Suprapubic skin (tissue), 4 donors: Measurements from ENCODE around the gene OSGIN1. TPM values are rescaled to one million over a fixed set of nuclear protein-coding genes. Genes with fewer than 3 reads are reported as not detected.

Experiments
- DNase-seq, 2 donors: peaks; one replicate each; pipeline ENCODE4 v3.0.0-alpha.2; 2019; ENCODE audit warnings: low spot score in 2 of 2
- H3K27ac ChIP-seq: fragments of 200-600 bp; sonication (generic); one replicate; pipeline ENCODE4 v1.5.1; 2019
- H3K27me3 ChIP-seq: fragments of 200-600 bp; sonication (generic); one replicate; pipeline ENCODE4 v1.5.1; 2019
- H3K36me3 ChIP-seq: fragments of 200-600 bp; sonication (generic); one replicate; pipeline ENCODE4 v1.5.1; 2019
- H3K4me1 ChIP-seq: fragments of 200-600 bp; sonication (generic); one replicate; pipeline ENCODE4 v1.5.1; 2019
- H3K4me3 ChIP-seq: fragments of 200-600 bp; sonication (generic); one replicate; pipeline ENCODE4 v1.5.1; 2019; ENCODE audit warnings: mild to moderate bottlenecking
- H3K9me3 ChIP-seq: fragments of 200-600 bp; sonication (generic); one replicate; pipeline ENCODE4 v1.5.1; 2019
- EP300 ChIP-seq: sonication (generic); formaldehyde crosslinking; IDR thresholded peaks from one replicate; pipeline ENCODE4 v1.6.1; 2017; ENCODE audit warnings: antibody characterized with exemption
- POLR2A ChIP-seq, 2 donors: fragments of 450-650 bp; IDR thresholded peaks; one replicate each; pipeline ENCODE4 v1.6.1; 2017; ENCODE audit warnings: antibody characterized with exemption in 2 of 2, mild to moderate bottlenecking in 2 of 2, moderate library complexity in 2 of 2
- POLR2AphosphoS5 ChIP-seq, 3 donors: sonication (generic); formaldehyde crosslinking; IDR thresholded peaks; one replicate each; pipeline ENCODE4 v1.6.1; 2017; ENCODE audit warnings: antibody characterized with exemption in 3 of 3
- WGBS: methylation state at CpG from one replicate; pipeline ENCODE4 v1.1.5; 2018; 5-methylcytosine and 5-hydroxymethylcytosine counted together
- total RNA-seq, 4 donors: library from RNA; depleted of rRNA; stranded (reverse); fragments of >200 nt; gene quantifications; one replicate each; pipeline ENCODE4 v1.1.0, GENCODE V29; 2016
- TF ChIP-seq, protein P1 (sequence below), 2 donors: fragments of 200-600 bp in 1 of 2; fragments of 450-650 bp in 1 of 2; sonication (generic) in 1 of 2; IDR thresholded peaks; one replicate each; pipeline ENCODE4 v1.5.1; 2016 to 2019; ENCODE audit warnings: antibody characterized with exemption in 2 of 2, mild to moderate bottlenecking in 1 of 2, moderate library complexity in 1 of 2

Gene OSGIN1
- total RNA-seq, 4 donors from 2014 or later = 1.0 to 2.2 (median 1.5) TPM

DNA sequence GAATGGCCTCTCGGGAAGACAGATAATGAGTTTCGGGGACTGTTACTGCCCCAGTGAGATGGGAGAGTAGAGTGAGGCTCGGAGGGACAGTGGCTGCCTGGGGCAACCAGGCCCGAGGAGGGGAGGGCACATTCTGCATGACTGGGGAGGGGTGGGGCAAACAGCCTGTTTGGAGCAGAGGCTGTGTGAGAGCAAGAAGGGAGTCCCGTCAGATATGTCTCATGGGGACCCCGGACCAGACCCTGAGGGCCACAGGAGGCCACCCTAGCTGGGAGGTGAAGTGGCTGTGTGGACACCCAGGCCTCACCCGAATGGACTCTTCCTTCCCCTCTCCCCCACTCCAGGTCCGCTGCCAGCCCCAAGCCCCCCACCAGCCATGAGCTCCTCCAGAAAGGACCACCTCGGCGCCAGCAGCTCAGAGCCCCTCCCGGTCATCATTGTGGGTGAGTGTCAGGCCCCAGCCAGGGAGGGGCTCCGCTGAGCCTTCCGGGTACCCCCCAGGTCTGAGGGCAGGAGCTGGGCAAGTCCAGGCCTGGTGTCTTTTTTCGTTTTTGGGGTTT, 4.3 kb downstream of the OSGIN1 start:
- Histone ChIP-seq H3K4me1 (peaks cover 24% of the 10 kb centered on the region), H3K9me3 (no peaks in the 10 kb centered on the region), H3K27ac (no peak overlapping the region), H3K27me3 (no peaks in the 10 kb centered on the region), H3K36me3 (peaks cover 41% of the 10 kb centered on the region), H3K4me3 (no peak overlapping the region)
- WGBS = 85% methylated on average over 13 of the region's 14 CpGs
- TF ChIP-seq, protein P1, sequence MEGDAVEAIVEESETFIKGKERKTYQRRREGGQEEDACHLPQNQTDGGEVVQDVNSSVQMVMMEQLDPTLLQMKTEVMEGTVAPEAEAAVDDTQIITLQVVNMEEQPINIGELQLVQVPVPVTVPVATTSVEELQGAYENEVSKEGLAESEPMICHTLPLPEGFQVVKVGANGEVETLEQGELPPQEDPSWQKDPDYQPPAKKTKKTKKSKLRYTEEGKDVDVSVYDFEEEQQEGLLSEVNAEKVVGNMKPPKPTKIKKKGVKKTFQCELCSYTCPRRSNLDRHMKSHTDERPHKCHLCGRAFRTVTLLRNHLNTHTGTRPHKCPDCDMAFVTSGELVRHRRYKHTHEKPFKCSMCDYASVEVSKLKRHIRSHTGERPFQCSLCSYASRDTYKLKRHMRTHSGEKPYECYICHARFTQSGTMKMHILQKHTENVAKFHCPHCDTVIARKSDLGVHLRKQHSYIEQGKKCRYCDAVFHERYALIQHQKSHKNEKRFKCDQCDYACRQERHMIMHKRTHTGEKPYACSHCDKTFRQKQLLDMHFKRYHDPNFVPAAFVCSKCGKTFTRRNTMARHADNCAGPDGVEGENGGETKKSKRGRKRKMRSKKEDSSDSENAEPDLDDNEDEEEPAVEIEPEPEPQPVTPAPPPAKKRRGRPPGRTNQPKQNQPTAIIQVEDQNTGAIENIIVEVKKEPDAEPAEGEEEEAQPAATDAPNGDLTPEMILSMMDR (IDR thresholded peaks at IDR 0.05) = no peak
- TF ChIP-seq EP300 (no peak), POLR2AphosphoS5 (IDR thresholded peaks at IDR 0.05) (no peak), POLR2A (IDR thresholded peaks at IDR 0.05) (no peak)
- DNase-seq = no peak

DNA sequence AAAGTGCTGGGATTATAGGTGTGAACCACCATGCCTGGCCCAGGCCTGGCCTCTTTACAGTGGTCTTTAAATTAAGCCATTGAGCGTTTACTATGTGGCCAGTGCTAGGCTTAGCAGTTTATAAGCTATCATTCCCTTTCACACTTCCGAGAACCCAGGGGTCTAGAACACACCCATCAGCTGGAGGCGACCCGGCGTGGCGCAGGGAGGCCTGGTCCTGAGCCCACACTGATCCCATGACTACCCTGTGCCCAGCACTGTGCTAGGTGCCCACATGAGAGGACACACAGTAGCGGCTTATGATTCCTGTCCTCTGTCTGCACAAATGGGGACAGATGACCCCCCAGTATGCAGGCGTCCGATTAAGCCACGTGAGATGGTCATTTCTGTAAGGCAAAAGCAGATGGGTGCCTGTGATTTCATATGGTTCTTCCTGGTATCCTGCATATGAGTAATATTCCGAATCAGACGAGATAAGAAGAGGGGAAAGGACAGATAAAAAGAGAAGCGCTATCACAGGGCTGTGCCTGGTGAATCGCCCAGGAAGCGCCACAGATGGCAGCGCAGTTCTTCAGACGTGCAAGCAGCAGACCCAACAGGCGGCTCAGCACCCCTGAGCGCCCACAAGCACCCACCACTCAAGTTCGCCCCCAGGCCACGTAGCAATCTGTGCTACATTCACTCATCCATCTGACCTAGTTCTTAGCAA, 5.3 kb downstream of the OSGIN1 start:
- no peak for TF ChIP-seq POLR2AphosphoS5 (IDR thresholded peaks at IDR 0.05)
- TF ChIP-seq, protein P1 (IDR thresholded peaks at IDR 0.05) = no peak
- no peak for TF ChIP-seq EP300
- no peak for TF ChIP-seq POLR2A (IDR thresholded peaks at IDR 0.05)
- Histone ChIP-seq H3K27ac (no peak overlapping the region), H3K27me3 (no peaks in the 10 kb centered on the region), H3K4me1 (peaks cover 15% of the 10 kb centered on the region), H3K4me3 (no peak overlapping the region), H3K9me3 (no peaks in the 10 kb centered on the region), H3K36me3 (peaks cover 50% of the 10 kb centered on the region)
- 84% methylated on average over 19 of the region's 21 CpGs for WGBS
- no peak for DNase-seq

DNA sequence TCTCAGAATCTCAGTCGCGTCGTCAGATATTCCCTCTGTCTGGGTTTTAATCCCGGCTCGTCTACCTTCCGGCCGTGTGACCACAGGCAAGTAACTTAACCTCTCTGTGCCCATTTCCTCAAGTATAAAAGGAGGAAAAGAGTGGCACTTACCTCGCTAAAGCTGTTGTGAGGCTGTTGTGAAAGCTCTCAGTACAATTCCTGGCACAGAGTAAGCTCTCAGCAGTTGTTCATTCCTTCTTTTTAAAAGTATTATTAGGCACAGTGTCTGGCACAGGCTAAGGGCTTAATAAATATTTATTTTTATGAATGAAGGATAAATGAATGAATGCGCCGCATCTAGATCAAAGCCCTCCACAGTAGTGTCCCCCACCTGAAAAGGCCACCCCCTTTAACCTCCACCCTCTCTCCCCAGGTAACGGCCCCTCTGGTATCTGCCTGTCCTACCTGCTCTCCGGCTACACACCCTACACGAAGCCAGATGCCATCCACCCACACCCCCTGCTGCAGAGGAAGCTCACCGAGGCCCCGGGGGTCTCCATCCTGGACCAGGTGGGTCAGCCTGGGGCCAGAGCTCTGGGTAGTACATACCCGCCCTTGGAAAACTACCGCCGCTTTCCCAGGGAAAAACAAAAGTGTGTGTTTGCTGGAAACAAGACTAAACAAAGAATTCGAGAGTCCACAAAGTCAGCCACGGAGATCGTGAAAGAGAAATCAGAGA, 6.0 kb downstream of the OSGIN1 start:
- TF ChIP-seq, protein P1 (IDR thresholded peaks at IDR 0.05) = no peak
- TF ChIP-seq POLR2A (IDR thresholded peaks at IDR 0.05) (no peak), POLR2AphosphoS5 (IDR thresholded peaks at IDR 0.05) (no peak), EP300 (no peak)
- no peaks in the 10 kb centered on the region for H3K9me3 ChIP-seq

DNA sequence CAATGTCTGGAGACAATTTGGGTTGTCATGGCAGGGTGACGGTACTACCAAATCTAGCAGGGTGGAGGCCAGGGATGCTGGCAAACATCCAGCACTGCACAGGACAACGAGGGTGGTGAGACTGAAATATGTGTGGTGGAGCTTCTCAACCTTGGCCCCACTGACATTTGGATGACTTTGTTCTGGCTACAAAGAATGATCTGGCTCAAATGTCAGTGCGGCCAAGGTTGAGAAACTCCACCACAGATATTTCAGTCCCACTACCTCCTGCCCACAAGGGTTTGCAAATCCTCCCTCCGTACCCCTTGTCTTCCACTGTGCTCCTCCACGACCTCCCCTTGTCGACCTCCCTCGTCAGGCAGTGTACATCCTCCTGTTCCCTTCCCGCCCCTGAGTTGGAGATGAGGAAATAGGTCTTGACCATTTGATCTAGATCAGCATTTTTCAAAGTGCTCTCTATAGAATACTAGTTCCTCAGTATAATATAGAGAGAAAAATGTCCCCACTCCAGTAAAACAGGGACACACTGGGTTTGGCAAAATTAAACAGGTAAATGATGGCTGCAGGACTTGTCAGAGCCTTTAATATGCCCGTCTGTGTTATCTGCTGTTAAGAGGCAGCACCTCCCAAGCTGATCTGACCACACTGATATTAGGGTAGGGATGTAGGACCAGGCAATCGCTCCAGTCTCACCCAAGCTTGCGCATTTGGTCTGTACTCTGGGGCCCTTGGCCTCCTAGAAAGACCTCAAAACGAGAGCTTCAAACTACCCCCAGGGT, 6.8 kb downstream of the OSGIN1 start:
- WGBS = 86% methylated on average over 12 of the region's 12 CpGs
- no peak overlapping the region for H3K4me3 ChIP-seq
- no peaks in the 10 kb centered on the region for H3K9me3 ChIP-seq
- H3K4me1 ChIP-seq = no peaks in the 10 kb centered on the region
- DNase-seq = no peak
- no peaks in the 10 kb centered on the region for H3K27me3 ChIP-seq
- no peak overlapping the region for H3K27ac ChIP-seq
- TF ChIP-seq EP300 = no peak
- TF ChIP-seq POLR2A (IDR thresholded peaks at IDR 0.05) = no peak
- no peak for TF ChIP-seq POLR2AphosphoS5 (IDR thresholded peaks at IDR 0.05)
- TF ChIP-seq, protein P1 (IDR thresholded peaks at IDR 0.05) = no peak
- H3K36me3 ChIP-seq = peaks cover 60% of the 10 kb centered on the region

More for the DNA sequence above, 6.0 kb downstream of the OSGIN1 start:
- no peak for DNase-seq
- H3K27ac ChIP-seq = no peak overlapping the region
- no peak overlapping the region for H3K4me3 ChIP-seq
- no peaks in the 10 kb centered on the region for H3K27me3 ChIP-seq
- peaks cover 56% of the 10 kb centered on the region for H3K36me3 ChIP-seq
- 82% methylated on average over 21 of the region's 21 CpGs for WGBS
- peaks cover 8% of the 10 kb centered on the region for H3K4me1 ChIP-seq
